ENCODE data around the gene AFAP1L1.

AFAP1L1 gene

DNA sequence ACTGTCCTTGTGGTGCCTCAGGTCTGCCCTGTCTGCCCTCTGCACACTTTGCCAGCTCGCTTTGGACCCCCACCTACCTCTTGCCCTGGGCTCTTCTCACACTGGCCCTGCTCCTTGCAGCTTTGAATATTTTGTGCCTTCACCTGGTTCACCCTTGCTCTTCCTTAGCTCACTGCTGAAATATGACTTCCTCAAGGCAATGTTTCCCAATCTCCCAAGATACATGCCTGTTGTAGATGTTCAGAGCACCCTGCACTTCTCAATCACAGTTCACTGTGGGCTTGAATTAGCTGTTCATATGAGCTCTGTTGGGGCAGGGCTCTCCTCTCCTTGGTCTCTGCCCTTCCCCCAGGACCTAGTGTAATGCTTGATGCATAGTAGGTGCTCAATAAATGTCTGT is 8.0 kb downstream of the AFAP1L1 start:
- H3K27ac ChIP-seq: no peak overlapping the region
- no peak for TF ChIP-seq ZFX (IDR thresholded peaks at IDR 0.05; ENCODE audit: borderline replicate concordance)
- TF ChIP-seq, protein P1, sequence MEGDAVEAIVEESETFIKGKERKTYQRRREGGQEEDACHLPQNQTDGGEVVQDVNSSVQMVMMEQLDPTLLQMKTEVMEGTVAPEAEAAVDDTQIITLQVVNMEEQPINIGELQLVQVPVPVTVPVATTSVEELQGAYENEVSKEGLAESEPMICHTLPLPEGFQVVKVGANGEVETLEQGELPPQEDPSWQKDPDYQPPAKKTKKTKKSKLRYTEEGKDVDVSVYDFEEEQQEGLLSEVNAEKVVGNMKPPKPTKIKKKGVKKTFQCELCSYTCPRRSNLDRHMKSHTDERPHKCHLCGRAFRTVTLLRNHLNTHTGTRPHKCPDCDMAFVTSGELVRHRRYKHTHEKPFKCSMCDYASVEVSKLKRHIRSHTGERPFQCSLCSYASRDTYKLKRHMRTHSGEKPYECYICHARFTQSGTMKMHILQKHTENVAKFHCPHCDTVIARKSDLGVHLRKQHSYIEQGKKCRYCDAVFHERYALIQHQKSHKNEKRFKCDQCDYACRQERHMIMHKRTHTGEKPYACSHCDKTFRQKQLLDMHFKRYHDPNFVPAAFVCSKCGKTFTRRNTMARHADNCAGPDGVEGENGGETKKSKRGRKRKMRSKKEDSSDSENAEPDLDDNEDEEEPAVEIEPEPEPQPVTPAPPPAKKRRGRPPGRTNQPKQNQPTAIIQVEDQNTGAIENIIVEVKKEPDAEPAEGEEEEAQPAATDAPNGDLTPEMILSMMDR (IDR thresholded peaks at IDR 0.05): no peak

DNA sequence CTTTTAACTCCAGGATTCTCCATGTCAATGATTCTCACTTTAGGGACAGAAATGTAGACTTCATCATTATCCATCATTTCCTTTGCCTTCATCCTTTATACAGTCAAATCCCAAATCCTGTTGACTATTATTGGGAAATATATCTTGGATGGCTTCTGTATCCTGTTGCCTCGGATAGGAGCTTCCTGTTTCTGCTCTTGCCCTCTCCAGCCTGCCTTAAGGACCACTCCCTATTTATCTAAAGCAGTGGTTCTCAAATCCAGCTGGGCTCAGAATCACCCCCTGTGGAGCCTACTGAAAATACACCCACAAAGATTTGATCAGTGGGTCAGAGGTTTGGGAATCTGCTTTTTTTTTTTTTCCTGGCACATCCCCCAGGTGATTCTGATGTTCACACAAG is 8.5 kb downstream of the AFAP1L1 start:
- TF ChIP-seq, protein P1 (IDR thresholded peaks at IDR 0.05): no peak
- no peak for TF ChIP-seq ZFX (IDR thresholded peaks at IDR 0.05; ENCODE audit: borderline replicate concordance)
- H3K27ac ChIP-seq: no peak overlapping the region

DNA sequence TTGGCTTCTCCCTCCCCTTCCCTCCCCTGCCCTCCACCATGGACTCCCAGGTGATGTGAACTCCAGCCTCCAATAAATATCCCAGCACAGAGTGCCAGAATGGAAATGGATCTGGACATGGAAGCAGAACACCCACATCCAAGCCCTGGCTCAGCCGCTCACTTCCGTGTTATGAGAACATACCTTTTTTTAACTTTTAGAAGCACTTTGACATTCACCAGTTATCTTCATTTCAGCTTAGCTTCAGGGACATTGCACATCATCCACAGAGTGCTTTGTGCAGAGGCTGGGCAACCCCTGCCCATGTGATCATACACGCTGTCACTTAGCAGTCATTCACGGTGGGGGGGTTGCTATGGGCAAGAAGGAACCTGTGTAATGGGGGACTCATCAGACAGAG is 9.1 kb downstream of the AFAP1L1 start:
- TF ChIP-seq ZFX (IDR thresholded peaks at IDR 0.05; ENCODE audit: borderline replicate concordance): no peak
- TF ChIP-seq, protein P1 (IDR thresholded peaks at IDR 0.05): no peak
- H3K27ac ChIP-seq: no peak overlapping the region

DNA sequence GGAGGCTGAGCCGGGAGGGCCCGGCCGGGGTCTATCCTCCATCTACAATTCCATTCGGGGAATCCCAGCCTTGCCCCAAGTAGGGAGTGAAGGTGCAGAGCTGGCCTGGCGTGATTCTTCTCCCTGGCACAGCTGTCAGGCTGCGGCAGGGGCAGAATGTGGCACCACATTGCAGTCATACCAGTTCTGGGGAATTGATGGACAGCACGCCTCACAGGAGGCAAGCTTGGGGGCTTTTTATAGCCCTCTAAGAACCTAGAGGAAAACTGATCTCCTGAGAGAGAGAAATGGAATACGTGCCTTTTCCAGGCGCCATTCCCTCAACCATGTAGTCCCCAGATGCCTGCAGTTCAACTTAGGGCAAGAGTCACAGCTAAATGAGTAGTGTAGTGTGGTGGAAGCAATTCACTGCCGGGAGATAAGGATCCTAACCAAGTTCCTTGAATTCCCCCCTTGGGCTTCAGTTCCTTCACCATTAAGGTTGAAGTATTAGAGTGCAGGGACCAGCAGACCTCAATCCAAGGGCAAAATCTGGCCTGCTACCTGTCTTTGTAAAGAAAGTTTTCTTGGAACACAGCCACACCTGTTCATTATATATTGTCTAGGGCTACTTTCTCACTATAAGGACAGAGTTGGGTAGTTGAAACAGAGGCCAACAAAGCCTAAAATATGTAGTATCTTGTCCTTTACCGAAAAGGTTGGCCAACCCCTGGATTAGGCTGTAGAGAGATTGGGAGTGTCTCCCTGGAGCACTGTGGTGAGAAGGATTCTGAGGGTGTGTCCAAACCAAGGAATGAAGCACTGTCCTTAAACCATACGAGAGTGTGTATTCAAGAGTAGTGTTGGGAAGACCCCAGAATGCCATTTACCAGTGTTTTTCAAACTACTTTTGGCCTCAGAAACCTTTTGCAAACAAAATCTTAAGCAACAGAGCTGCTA is 10.6 kb downstream of the AFAP1L1 start:
- TF ChIP-seq, protein P1 (IDR thresholded peaks at IDR 0.05): no peak
- no peak overlapping the region for H3K27ac ChIP-seq

DNA sequence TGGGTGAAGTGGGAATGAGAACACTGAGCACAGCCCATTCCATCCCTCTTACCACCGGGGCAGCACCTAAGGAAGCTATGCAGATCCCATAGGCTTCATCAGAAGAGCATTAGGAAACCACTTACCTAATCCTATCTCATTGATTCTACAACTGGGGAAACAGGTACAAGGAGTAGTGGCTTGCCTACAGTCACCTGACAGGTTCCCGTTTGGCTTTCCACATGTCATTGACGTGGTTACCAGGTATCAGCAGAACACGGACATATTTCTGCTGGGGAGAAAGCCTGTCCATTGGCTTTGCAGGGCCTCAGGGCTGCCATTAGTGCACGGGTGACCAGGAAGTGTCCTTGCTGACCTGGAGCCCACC is 11.3 kb downstream of the AFAP1L1 start:
- TF ChIP-seq, protein P1 (IDR thresholded peaks at IDR 0.05): no peak
- no peak overlapping the region for H3K27ac ChIP-seq

DNA sequence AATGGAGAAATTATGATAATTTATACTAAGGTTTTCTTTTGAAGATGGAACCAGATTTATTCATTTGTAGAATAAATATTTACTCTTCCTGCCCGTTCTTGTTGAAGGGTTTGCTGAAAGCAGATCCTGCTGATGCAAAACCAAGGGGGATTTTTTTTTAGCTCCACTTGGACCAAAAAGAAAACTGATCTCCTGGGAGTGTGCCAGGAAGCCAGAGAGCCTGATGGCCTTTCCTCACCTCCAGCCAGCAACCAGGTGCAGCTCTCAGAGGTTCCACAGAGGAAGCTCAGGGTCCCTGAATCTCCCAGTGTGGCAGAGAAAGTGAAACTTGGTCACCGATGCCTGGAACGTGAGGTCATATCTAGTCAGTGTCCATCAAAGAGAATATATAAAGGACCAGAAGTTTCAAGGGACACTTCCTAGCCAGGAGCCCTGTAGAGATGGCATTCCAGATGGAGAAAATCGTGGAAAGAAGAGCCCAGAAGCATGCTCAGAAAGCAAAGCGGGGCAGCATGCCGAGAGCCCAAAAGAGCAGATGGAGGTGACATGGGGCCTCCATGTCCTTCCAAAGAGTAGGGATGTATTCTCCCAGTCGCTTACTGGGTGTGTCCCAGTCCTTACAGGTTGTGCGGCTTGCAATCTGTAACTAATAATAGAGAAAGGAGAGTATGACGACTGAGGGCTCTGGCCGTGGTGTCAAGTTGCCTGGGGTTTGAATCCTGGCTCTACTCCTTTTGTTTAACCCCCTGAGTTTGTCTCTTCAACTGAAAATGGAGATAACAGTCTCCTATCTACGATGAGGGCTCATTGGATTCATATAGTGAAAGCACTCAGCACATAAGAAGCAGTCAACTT is 12.2 kb downstream of the AFAP1L1 start:
- H3K27ac ChIP-seq: no peak overlapping the region
- TF ChIP-seq, protein P1 (IDR thresholded peaks at IDR 0.05): no peak
- no peak for TF ChIP-seq ZFX (IDR thresholded peaks at IDR 0.05; ENCODE audit: borderline replicate concordance)

DNA sequence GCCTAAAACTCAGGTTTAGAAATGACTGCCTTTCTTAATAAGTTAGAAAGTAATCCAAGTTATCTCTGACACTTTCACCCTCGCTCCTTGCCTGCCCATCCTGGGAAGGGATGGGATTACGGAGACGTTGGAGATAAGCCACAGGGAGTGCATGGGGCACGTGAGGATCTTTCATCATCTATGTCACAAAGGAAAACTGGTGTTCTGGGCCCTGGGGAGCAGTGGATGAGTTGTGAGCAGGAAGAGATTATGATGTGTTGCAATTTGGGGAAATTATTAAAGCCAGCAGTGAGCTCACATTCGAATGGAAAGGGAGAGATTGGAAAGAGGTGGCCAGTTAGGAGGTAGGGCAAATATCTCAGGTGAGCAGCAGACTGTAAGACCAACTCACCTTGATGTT is 12.8 kb downstream of the AFAP1L1 start:
- no peak for TF ChIP-seq ZFX (IDR thresholded peaks at IDR 0.05; ENCODE audit: borderline replicate concordance)
- TF ChIP-seq, protein P1 (IDR thresholded peaks at IDR 0.05): no peak
- no peak overlapping the region for H3K27ac ChIP-seq
